NCI-H128 (cell line): ENCODE data around the gene SAMD1.

Experiments
- DNase-seq: peaks from one replicate; lab custom pipeline; 2025; ENCODE audit not compliant: unreplicated experiment; lab: John Stamatoyannopoulos, UW

SAMD1 gene

GRCh38 chr19:14089662-14090508, 666 bp downstream of the SAMD1 start:
- no peak for DNase-seq

- no peak for DNase-seq
Measured at GRCh38 chr19:14089412-14089661, 1.2 kb downstream of the SAMD1 start.

GRCh38 chr19:14088634-14089411, 1.7 kb downstream of the SAMD1 start:
- no peak for DNase-seq

GRCh38 chr19:14086098-14086497, 4.5 kb downstream of the SAMD1 start:
- DNase-seq = no peak

- DNase-seq = no peak
Measured at GRCh38 chr19:14085309-14085995, 5.1 kb downstream of the SAMD1 start, which contains the start of gene C19orf67. Gene C19orf67, minus strand, starts transcription at chr19:14085783. Its CDS starts 156 bp downstream, at chr19:14085627.

GRCh38 chr19:14082675-14082960, 7.9 kb downstream of the SAMD1 start:
- DNase-seq = no peak

- no peak for DNase-seq
Measured at GRCh38 chr19:14081797-14082674, 8.5 kb downstream of the SAMD1 start.

GRCh38 chr19:14080887-14081796, 9.4 kb downstream of the SAMD1 start:
- DNase-seq = peak; percentile 96

GRCh38 chr19:14078411-14078810, 12.1 kb downstream of the SAMD1 start:
- DNase-seq = no peak

GRCh38 chr19:14073925-14074838, 16.4 kb downstream of the SAMD1 start:
- no peak for DNase-seq

GRCh38 chr19:14073261-14073924, 17.2 kb downstream of the SAMD1 start:
- no peak for DNase-seq

- DNase-seq = no peak
Measured at GRCh38 chr19:14072535-14073260, 17.9 kb downstream of the SAMD1 start, which contains the start of gene MISP3. Gene MISP3, plus strand, starts transcription at chr19:14072786. Its CDS starts 524 bp downstream, at chr19:14073310.

- no peak for DNase-seq
Measured at GRCh38 chr19:14070268-14071050, 20.1 kb downstream of the SAMD1 start.

GRCh38 chr19:14066134-14066533, 24.4 kb downstream of the SAMD1 start:
- no peak for DNase-seq

GRCh38 chr19:14063105-14063504, 27.4 kb downstream of the SAMD1 start:
- no peak for DNase-seq

- DNase-seq = no peak
Measured at GRCh38 chr19:14062558-14062855, 28.0 kb downstream of the SAMD1 start.
